ENCODE results near the gene GNG13. TPM values are rescaled to one million over a fixed set of nuclear protein-coding genes. Genes with fewer than 3 reads are reported as not detected.
"Not testable (repeated sequence)": the region's sequence is repeated elsewhere in the genome, so short reads cannot be mapped to it uniquely, and the experiment has no call there.

Gene GNG13
- total RNA-seq, 1 experiment from 2014 or later = not detected

DNA sequence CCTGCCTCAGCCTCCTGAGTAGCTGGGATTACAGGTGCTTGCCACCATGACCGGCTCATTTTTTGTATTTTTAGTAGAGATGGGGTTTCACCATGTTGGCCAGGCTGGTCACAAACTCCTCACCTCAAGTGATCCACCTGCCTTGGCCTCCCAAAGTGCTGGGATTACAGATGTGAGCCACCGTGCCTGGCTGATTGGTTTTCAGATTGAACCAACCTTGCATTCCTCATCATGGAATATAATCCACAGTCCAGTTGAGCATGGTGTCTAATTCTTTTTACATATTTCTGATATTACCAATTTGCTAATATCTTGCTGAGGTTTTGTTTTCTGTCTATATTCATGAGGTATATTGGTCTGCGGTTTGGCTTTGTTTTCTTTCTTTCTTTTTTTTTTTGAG is 36.3 kb upstream of the GNG13 start:
- not testable (repeated sequence) for DNase-seq, H3K4me3 ChIP-seq, H3K36me3 ChIP-seq
- H3K9me3 ChIP-seq = peaks cover 22% of the 10 kb centered on the region
- peaks cover 14% of the 10 kb centered on the region for H3K27me3 ChIP-seq

DNA sequence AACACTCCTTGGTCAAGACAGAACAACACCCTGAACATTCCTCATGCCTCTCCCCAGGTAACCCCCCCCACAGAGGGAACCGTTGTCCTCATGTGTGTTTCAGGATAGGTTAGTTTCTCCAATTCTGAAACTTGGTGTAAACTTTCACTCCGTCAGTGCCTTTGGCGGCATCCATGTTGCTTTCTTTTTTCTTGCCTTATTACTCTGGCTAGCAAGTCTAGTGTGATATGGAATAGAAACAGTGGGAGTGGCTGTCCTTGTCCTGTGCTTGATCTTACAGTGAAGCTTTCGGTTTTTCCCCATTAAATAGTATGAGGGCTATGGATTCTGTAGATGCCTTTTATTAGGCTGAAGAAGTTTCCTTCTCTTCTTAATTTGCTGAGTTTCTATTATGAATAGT is 35.7 kb upstream of the GNG13 start:
- peaks cover 22% of the 10 kb centered on the region for H3K9me3 ChIP-seq
- DNase-seq = no peak
- H3K27me3 ChIP-seq = peaks cover 14% of the 10 kb centered on the region
- no peaks in the 10 kb centered on the region for H3K36me3 ChIP-seq
- no peak overlapping the region for H3K4me3 ChIP-seq

DNA sequence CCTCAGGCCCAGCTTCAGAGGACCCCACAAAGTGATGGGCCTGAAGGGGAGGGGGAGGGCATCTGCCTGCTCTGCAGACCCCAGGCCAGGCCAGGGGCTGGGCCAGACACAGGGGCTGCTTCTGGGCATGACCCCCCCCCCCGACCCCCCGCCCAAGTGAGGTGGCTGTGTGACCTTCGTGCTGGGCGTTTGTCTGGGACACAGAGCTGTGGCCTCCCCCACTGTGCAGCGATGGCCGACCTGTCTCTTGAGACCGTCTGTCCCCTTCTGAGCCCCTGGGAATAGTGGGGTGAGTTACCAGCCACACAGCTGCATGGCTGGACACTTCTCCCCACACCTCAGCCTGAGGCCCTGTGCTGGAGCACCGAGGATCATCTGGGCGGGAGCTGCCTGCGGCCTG is 34.8 kb upstream of the GNG13 start:
- Histone ChIP-seq H3K36me3 (no peaks in the 10 kb centered on the region), H3K27me3 (peaks cover 14% of the 10 kb centered on the region), H3K4me3 (no peak overlapping the region), H3K9me3 (peaks cover 22% of the 10 kb centered on the region)
- DNase-seq = no peak

DNA sequence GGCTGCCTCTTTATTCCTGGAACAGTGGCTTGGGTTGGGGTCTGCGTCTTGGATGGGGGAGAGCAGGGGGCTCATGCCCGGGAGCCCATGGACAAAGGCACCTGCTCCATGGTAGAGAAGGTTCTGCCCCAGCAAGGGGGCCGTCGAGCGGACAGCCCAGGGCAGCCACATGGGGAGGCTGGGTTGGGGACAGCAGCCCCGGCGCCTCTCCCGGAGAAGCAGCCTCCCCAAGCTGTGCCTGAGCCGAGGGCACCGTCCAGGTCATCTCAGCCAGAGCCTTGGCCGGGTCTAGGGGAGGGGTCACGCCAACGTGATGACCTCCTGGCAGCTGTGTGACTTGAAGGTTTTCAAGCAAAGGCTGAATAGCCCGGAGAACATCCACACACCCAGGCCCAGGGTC is 32.9 kb upstream of the GNG13 start:
- Histone ChIP-seq H3K9me3 (peaks cover 22% of the 10 kb centered on the region), H3K4me3 (no peak overlapping the region), H3K36me3 (no peaks in the 10 kb centered on the region), H3K27me3 (peaks cover 14% of the 10 kb centered on the region)
- no peak for DNase-seq

DNA sequence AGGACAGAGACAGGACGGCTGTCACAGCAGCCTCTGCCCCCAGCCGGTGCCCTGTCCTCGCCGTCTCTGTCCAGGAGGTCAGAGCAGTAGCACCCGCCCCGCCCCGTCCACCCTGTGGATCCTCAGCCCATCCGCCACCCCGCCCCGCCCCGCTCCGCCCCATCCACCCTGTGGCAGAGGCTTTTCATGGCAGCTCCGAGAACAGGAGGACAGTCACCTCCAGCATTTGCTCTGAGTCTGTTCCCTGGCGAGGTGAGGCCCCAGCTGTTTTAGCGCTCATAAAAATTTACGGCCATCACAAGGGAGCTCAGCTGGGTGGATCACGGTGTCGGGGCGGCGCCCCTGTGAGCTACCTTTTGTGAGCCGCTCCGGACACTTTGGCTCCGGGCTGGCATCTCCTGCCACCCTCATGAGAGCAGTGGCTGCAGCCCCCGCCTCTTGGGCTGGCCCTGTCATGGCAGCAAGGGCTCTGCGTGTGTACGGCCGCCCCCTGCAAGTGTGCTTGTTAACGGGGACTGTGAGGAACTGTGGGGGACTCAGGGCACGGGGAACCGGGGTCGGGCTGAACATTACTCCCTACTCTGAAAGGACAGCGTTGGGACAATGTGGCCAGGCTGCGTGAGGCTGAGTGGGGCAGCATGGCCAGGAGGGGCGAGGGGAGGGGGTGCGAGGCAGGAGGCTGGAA is 32.3 kb upstream of the GNG13 start:
- Histone ChIP-seq H3K27me3 (peaks cover 14% of the 10 kb centered on the region), H3K36me3 (no peaks in the 10 kb centered on the region), H3K9me3 (peaks cover 22% of the 10 kb centered on the region), H3K4me3 (no peak overlapping the region)
- no peak for DNase-seq

DNA sequence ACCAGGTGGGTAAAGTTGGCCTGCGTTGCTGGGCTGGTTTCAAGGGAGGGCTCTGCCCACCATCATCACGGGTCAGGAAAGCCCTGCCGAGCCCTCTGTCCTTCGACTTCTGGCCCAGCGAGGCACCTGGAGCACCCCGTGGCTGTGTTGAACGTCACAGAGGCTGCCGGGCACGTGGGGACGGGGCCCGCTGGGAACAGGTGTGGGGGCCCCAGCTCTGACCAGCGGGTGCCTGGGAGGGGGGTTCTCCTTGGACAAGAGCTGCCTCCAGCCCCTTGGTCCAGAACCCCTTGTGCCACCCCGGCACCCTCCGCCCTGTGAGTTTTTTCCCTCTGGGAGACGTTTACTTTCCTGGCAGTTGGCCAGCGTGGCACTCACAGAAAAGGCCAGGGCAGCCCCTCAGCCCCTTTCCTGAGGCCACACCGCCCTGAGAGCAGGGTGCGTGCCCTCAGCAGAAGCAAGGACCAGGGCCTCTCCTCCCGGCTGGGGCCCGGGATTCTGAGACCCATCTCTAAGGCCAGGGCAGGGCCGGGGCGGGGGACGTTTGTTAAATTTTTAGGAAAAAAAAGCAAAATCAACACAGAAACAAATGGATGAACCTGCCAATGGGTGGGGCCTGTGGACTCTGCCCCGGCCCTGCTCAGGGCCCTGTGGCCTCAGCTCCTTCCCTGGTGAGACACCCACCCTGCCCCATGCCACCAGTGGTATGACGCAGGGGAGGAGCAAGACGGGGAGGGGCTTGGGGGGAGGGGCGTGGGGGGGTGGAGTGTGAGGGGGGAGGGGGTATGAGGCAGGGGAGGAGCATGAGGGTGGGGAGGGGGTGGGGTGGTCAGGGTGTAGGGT is 31.3 kb upstream of the GNG13 start:
- DNase-seq = no peak

DNA sequence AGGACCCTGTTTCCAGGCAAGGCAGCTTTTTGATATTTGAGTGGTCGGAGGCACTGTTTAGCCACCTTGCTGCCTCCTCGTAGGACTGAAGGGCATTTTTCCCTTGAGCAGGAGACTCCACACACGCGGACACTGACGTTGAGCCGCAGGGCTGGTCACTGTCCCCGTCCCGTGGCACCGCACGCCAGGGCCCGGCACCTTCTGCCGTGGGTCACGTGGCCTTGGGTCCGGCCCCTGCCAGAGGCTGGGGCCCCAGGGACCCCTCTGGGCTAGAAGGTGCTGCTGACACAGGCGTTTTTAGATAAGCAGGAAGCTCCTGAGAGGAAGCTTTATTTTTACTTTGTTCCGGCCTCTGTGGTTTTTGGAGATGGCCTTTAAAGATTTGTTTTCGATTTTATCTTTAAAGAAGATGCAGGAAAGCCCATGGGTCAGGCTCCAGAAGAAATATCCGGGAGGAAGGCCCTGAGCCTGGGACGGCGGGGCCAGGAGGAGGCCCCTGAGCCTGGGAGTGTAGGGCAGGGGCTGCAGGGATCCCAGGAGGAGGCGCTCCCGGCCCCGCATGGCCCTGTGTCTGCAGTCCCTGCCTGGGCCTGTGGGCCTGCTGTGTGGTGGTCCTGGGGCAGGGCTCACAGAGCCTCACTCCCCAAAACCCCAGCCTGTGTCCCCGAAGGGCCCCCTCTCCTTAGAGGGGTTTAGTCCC is 30.5 kb upstream of the GNG13 start:
- no peaks in the 10 kb centered on the region for H3K36me3 ChIP-seq
- no peak overlapping the region for H3K4me3 ChIP-seq
- peaks cover 11% of the 10 kb centered on the region for H3K9me3 ChIP-seq
- no peak for DNase-seq
- peaks cover 14% of the 10 kb centered on the region for H3K27me3 ChIP-seq

More for the DNA sequence above, 31.3 kb upstream of the GNG13 start:
- Histone ChIP-seq H3K27me3 (peaks cover 14% of the 10 kb centered on the region), H3K9me3 (peaks cover 19% of the 10 kb centered on the region), H3K36me3 (no peaks in the 10 kb centered on the region), H3K4me3 (no peak overlapping the region)

DNA sequence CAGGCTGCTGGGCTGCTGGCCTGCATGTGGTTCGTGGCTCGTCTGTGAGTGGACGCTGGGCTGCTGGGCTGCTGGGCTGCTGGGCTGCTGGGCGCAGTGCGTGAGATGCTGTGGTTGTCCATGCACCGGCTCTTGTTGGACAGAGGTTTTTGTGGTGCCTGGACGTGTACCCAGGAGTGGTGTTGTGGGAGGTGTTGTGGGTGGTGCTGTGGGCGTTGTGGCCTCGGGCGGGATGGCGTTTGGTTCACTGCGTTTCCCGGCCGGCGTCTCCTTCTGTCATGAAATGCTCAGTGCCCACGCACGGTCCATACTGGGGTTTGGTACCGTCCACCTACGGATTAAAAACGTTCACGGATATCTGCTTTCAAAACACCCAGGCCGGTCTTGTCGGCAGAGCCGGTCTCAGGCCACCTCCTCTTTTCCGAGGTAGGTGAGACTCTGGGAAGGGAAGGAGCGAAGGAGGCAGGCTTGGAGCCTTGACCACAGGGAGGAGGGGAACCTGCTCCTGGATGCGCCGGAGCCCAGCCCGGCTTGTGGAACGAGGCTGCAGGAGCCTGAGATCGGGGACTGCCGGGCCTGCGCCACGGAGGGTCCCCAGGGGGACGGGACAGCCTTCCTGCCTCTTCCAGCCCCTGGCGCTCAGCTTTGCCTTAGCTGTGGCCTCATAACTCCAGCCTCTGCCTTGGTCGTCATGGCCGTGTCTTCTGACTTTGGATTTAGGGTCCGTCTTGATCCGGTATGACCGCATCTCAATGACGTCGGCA is 29.8 kb upstream of the GNG13 start:
- H3K36me3 ChIP-seq = no peaks in the 10 kb centered on the region
- peaks cover 7% of the 10 kb centered on the region; the same call in 1 of the 2 replicates for H3K9me3 ChIP-seq
- no peak overlapping the region for H3K4me3 ChIP-seq
- H3K27me3 ChIP-seq = peaks cover 20% of the 10 kb centered on the region
- DNase-seq = no peak

DNA sequence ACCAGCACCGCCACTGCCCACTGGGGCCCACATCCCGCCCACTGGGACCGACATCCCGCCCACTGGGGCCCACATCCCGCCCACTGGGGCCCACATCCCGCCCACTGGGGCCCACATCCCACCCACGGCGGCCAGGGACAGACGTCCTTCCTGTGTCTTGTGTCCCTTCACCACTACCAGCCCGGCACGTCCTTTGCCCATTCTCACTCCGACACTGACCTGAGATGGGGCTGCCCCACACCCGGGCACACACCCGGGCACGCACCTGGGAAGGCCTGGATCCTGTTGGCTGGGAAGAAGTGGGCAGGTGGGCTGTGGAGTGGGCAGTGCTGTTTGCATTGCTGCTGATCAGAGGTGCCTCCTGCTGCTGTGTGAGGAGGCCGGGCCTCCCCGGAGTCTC is 28.4 kb upstream of the GNG13 start:
- no peak for DNase-seq
- peaks cover 1% of the 10 kb centered on the region; the same call in 1 of the 2 replicates for H3K9me3 ChIP-seq
- H3K4me3 ChIP-seq = no peak overlapping the region
- no peaks in the 10 kb centered on the region for H3K36me3 ChIP-seq
- H3K27me3 ChIP-seq = peaks cover 20% of the 10 kb centered on the region

DNA sequence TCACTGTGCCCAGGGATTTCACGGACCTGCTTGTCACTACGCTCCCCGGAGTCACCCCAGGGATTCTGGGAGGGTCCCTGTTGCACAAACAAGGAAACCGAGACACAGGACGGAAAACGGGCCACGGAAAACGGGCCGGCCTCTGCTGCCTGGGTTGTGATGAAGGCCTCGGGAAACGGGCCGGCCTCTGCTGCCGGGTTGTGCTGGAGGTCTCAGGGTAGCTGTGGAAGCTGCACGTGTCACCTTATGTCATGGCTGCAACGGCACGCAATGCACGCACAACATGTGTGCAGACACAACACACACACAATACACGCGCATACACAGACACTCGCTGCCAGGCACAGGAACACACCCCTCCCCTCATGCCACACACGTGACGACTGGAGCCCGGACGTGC is 27.0 kb upstream of the GNG13 start:
- Histone ChIP-seq H3K27me3 (peaks cover 8% of the 10 kb centered on the region; the same call in 1 of the 2 replicates), H3K4me3 (no peak overlapping the region), H3K36me3 (no peaks in the 10 kb centered on the region), H3K9me3 (no peaks in the 10 kb centered on the region)
- DNase-seq = no peak

DNA sequence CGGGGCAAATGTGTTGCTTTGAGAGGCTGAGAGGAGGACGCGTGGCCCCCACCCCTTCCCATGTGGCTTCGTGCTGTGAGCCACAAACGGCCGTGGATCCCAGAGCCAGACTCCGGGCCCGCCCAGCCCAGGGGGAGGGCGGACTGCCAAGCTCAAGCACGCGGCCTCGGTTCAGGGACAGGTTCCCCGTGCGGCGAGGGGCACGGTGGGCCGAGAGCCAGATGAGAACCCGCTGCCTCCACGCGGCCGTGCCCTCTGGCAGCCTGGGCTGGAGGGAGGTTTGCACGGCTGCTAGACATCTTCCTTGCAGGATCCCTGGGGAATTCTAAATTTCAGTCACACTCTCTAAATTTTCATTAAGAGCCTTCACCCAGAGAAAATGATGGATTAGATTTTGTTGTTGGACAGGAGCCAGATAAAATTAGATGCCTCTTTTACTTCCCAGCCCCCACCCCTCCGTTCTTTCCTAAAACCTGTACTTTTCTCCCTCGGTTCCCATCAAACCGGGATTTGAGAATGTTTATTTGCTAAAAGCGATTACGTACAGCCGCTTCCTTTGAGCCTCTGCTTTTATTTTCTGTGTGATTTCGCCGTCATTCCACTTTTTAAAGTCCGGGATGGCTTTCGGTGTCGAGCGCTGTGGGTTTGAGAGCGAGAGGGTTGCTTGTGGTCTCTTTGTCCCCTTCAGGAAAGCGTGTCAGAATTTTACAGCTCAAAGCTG is 25.0 kb upstream of the GNG13 start:
- Histone ChIP-seq H3K27me3 (peaks cover 9% of the 10 kb centered on the region), H3K36me3 (no peaks in the 10 kb centered on the region), H3K4me3 (no peak overlapping the region), H3K9me3 (no peaks in the 10 kb centered on the region)
- peak; percentile 18 for DNase-seq

DNA sequence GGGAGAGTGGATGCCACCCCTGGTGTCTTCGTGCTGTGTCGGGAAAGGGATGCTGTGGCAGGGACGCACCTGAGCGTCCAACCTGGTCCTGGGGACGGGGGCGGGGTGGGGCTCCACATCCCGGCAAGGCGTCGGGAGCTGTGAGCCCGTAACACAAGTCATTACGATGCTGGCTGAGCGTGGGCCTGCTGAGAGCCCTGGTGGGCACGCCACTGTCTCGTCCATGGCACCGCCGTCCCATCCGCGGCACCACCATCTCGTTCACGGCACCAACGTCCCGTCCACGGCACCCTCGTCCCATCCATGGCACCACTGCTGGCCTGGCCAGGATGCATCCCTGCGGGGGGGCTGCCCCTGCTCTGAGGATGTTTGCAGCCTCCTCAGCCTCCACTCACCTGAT is 24.1 kb upstream of the GNG13 start:
- H3K4me3 ChIP-seq = no peak overlapping the region
- DNase-seq = no peak
- H3K27me3 ChIP-seq = peaks cover 11% of the 10 kb centered on the region
- no peaks in the 10 kb centered on the region for H3K9me3 ChIP-seq
- no peaks in the 10 kb centered on the region for H3K36me3 ChIP-seq

DNA sequence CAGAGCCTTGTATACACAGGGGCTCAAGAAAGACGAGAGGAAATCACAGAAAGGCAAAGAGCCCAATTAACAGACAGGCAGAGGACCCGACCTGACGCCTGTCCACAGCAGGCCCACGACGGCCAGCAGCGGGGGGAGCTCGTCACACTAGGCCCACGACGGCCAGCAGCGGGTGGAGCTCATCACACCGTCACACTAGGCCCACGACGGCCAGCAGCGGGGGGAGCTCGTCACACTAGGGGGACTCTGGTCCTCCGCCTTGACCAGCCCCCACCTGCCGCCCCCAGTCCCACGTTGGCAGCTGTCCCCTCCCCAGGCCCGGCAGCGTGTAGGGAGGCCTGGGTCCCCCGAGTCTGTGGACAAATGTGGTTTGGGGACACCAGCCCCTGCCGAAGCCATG is 23.7 kb upstream of the GNG13 start:
- Histone ChIP-seq H3K27me3 (peaks cover 11% of the 10 kb centered on the region), H3K36me3 (no peaks in the 10 kb centered on the region), H3K9me3 (no peaks in the 10 kb centered on the region), H3K4me3 (no peak overlapping the region)
- no peak for DNase-seq

DNA sequence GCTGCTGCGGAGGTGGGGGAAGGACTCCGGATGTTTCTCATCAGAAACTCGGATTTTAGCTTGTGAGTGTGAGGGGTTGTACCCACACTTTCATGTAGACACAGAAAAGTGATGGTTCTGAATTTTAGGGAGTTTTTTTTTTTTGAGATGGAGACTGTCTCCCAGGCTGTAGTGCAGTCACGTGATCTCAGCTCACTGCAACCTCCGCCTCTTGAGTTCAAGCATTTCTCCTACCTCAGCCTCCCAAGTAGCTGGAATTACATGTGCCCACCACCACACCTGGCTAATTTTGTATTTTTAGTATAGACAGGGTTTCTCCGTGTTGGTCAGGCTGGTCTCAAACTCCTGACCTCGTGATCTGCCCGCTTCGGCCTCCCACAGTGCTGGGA is 22.4 kb upstream of the GNG13 start:
- peaks cover 17% of the 10 kb centered on the region for H3K27me3 ChIP-seq
- H3K9me3 ChIP-seq = no peaks in the 10 kb centered on the region
- DNase-seq = no peak
- H3K4me3 ChIP-seq = no peak overlapping the region
- H3K36me3 ChIP-seq = no peaks in the 10 kb centered on the region

DNA sequence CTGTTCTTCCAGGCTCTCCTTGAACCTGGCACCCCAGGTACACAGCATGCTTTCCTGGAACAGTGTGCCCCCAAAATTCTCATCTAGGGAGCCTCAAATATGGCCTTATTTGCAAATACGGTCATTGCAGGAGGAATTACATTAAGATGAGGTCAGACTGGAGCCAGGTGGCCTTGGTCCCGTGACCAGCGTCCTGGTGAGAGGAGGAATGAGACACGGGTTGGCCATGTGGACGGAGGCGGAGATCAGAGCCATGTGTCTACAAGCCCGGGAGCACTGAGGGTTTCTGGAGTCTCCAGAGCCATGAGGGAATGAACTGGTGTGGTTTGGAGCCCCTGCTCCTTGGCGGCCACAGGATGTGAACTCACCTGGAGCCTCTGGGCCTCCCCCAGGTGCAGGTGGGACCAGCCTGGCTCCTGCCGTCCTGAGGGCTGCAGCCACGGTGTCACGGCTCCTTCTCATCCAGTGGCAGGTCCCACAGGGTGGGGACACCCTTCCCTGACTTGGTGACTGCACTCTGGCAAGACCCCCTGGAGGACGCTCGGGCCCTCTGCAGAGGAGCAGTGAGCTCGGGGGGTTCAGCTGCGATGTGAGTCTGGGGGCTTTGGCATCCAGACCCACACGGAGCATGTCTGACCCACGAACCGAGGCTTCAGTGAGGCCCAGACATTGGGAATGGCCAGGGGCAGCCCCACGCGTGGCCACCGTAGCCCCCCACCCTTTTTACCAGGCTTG is 21.8 kb upstream of the GNG13 start:
- Histone ChIP-seq H3K4me3 (no peak overlapping the region), H3K36me3 (no peaks in the 10 kb centered on the region), H3K9me3 (no peaks in the 10 kb centered on the region), H3K27me3 (peaks cover 21% of the 10 kb centered on the region)
- no peak for DNase-seq

DNA sequence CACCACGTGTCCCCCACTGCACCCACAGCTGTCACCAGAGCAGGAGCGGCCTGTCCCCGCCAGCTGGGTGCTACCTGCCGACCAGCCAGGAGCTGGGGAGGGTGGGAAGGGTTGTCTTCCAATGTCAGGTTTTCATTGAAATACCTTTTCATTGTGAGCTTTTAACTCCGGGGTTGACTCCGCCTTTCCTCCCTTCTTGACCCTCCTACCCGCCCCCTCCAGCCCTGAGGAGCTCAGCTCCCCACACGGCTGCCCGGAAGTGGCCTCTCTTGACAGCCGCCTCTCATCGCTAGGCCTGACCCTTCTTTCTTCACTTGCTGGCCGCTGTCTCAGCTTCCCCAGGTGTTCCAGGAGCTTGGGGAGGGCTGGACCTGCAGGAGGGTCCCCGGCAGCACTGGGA is 21.2 kb upstream of the GNG13 start:
- H3K36me3 ChIP-seq = no peaks in the 10 kb centered on the region
- DNase-seq = no peak
- no peak overlapping the region for H3K4me3 ChIP-seq
- H3K9me3 ChIP-seq = no peaks in the 10 kb centered on the region
- peaks cover 27% of the 10 kb centered on the region for H3K27me3 ChIP-seq
